Gastrocnemius medialis (tissue), 4 donors: ENCODE results near the gene SPTBN1. TPM values are rescaled to one million over a fixed set of nuclear protein-coding genes. Genes with fewer than 3 reads are reported as not detected.

Experiments
- ATAC-seq, 2 donors: fragments of 150-250 bp; one replicate each; pipeline ENCODE4 v1.9.1; 2016
- DNase-seq, 2 donors: peaks; one replicate each; pipeline ENCODE4 v3.0.0-alpha.2; 2019
- H3K27ac ChIP-seq, 4 donors: fragments of 200-600 bp; sonication (generic); 1 replicate in 1 of 4; 2 replicates in 3 of 4; pipeline ENCODE4 v1.5.1; 2016 to 2018; ENCODE audit warnings: mild to moderate bottlenecking in 2 of 4, moderate library complexity in 1 of 4
- H3K27me3 ChIP-seq, 3 donors: fragments of 200-600 bp; sonication (generic) in 2 of 3; 1 replicate in 1 of 3; 2 replicates in 2 of 3; pipeline versions ENCODE4 v1.5.1 to v1.6.0; 2016 to 2019; ENCODE audit warnings: mild to moderate bottlenecking in 1 of 3, moderate library complexity in 1 of 3
- H3K36me3 ChIP-seq, 2 donors: fragments of 200-600 bp; sonication (generic) in 1 of 2; one replicate each; pipeline ENCODE4 v1.5.1; 2017 to 2018
- H3K4me1 ChIP-seq, 2 donors: fragments of 200-600 bp; sonication (generic) in 1 of 2; one replicate each; pipeline ENCODE4 v1.5.1; 2016 to 2017; ENCODE audit warnings: mild to moderate bottlenecking in 2 of 2
- H3K4me3 ChIP-seq, 4 donors: fragments of 200-600 bp; sonication (generic) in 3 of 4; 1 replicate in 1 of 4; 2 replicates in 3 of 4; pipeline ENCODE4 v1.5.1; 2016 to 2019; ENCODE audit warnings: mild to moderate bottlenecking in 2 of 4
- H3K9me3 ChIP-seq, 3 donors: fragments of 200-600 bp; sonication (generic) in 2 of 3; 1 replicate in 1 of 3; 2 replicates in 2 of 3; pipeline ENCODE4 v1.5.1; 2016 to 2019
- POLR2A ChIP-seq, 2 donors: fragments of 450-650 bp; IDR thresholded peaks; one replicate each; pipeline ENCODE4 v1.6.1; 2017; ENCODE audit warnings: antibody characterized with exemption in 2 of 2, mild to moderate bottlenecking in 2 of 2, moderate library complexity in 2 of 2
- in situ Hi-C, 4 donors: fragments of 200-750 bp; cut with MboI; loops; one replicate each; pipeline versions ENCODE4 v1.15.0 to v1.8.0; 2017; ENCODE audit warnings: low sequenced_read_pairs in 4 of 4
- intact Hi-C: fragments of 100-400 bp; cut with DNase I; formaldehyde crosslinking; loops from one replicate; pipeline ENCODE4 v1.15.1; 2023; ENCODE audit warnings: low total_unique reads
- total RNA-seq, 4 donors: library from RNA; depleted of rRNA; stranded (reverse); fragments of >200 nt; gene quantifications; one replicate each; pipeline versions ENCODE4 v1.1.0 to v1.2.3, GENCODE V29; 2016
- TF ChIP-seq, protein P1 (sequence below), 5 experiments: fragments of 450-650 bp in 3 of 5; fragments of 200-600 bp in 2 of 5; sonication (generic) in 2 of 5; IDR thresholded peaks in 4 of 5; conservative IDR thresholded peaks in 1 of 5; 1 replicate in 4 of 5; 2 replicates in 1 of 5; pipeline ENCODE4 v1.5.1; 2016 to 2019; ENCODE audit warnings: antibody characterized with exemption in 5 of 5, mild to moderate bottlenecking in 3 of 5, moderate library complexity in 3 of 5

The SPTBN1 gene
- total RNA-seq, 4 donors from 2014 or later, result 107 to 191 (median 119) TPM

DNA sequence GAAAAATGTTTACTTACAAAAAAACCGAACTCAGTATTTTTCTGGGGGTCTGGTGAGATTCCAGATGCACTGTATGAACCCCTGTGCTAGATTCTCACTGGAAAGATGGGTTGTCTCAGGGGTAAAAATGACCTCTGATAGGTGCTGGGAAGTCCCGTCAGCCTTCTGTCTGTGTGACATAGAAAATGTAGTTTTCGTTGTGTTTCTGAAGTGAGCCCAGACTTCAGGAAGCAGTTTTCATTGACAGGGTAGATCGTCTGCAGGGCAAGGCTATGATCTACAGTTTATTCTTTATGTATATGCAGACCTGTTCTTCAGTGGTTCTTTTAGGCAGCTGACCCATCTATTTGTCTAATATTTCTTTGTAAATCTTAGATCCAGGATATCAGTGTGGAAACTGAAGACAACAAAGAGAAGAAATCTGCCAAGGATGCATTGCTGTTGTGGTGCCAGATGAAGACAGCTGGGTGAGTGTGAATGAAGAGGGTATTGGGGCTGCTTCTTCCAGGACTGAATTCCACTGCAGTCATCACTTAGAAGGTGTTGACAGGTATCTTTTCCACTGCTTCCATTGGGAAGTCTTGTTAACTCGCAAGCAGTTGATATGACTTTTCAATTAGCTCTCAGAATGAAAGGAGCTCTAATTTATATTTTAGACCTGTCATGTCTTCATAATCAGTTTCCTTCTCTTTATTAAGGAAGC, 159.9 kb downstream of the SPTBN1 start:
- H3K9me3 ChIP-seq, result no peaks in the 10 kb centered on the region
- no peak for TF ChIP-seq POLR2A (IDR thresholded peaks at IDR 0.05)
- TF ChIP-seq, protein P1, sequence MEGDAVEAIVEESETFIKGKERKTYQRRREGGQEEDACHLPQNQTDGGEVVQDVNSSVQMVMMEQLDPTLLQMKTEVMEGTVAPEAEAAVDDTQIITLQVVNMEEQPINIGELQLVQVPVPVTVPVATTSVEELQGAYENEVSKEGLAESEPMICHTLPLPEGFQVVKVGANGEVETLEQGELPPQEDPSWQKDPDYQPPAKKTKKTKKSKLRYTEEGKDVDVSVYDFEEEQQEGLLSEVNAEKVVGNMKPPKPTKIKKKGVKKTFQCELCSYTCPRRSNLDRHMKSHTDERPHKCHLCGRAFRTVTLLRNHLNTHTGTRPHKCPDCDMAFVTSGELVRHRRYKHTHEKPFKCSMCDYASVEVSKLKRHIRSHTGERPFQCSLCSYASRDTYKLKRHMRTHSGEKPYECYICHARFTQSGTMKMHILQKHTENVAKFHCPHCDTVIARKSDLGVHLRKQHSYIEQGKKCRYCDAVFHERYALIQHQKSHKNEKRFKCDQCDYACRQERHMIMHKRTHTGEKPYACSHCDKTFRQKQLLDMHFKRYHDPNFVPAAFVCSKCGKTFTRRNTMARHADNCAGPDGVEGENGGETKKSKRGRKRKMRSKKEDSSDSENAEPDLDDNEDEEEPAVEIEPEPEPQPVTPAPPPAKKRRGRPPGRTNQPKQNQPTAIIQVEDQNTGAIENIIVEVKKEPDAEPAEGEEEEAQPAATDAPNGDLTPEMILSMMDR (IDR thresholded peaks at IDR 0.05 in 4 of 5, conservative IDR thresholded peaks at IDR 0.05 in 1 of 5), result no peak

DNA sequence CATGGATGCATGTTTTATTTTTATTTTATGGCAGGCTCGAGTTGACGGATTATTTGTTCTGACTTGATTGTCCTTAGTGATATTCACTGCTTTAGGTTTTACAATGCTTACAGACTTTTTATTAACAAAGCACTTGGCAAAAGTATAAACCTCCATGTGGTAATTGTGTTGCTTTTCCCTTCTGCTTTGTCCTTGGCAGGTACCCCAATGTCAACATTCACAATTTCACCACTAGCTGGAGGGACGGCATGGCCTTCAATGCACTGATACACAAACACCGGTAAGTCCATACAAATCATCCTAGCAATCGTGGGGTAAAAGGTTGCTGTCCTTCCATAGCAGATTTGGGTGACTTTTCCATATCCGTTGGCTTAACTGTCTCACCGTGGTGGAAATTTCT, 161.3 kb downstream of the SPTBN1 start:
- Histone ChIP-seq H3K9me3 (no peaks in the 10 kb centered on the region), H3K27me3 (no peaks in the 10 kb centered on the region), H3K27ac (peak overlapping the region in 3 of 4 donors; percentile 60 to 66 (median 66)), H3K36me3 (peaks cover 0 to 41% of the 10 kb centered on the region in 2 donors), H3K4me1 (peaks cover 51 to 62% of the 10 kb centered on the region in 2 donors), H3K4me3 (no peak overlapping the region)
- ATAC-seq, result peak in 1 of 2 donors; percentile 37
- DNase-seq, result no peak
- in situ Hi-C loops, result no loop called here
- intact Hi-C loops, result no loop called here
- TF ChIP-seq, protein P1 (IDR thresholded peaks at IDR 0.05 in 4 of 5, conservative IDR thresholded peaks at IDR 0.05 in 1 of 5), result no peak
- no peak for TF ChIP-seq POLR2A (IDR thresholded peaks at IDR 0.05)

More for the DNA sequence above, 159.9 kb downstream of the SPTBN1 start:
- Histone ChIP-seq H3K4me3 (no peak overlapping the region), H3K27ac (peak overlapping the region in 2 of 4 donors; percentile 10 to 66), H3K27me3 (no peaks in the 10 kb centered on the region), H3K4me1 (peaks cover 63% of the 10 kb centered on the region in 2 donors), H3K36me3 (peaks cover 0 to 27% of the 10 kb centered on the region in 2 donors)
- intact Hi-C loops, result no loop called here
- DNase-seq (no peak), ATAC-seq (no peak)
- in situ Hi-C loops, result no loop called here

GRCh38 chr2:54618646-54619565, 162.8 kb downstream of the SPTBN1 start:
- H3K36me3 ChIP-seq, result peaks cover 0 to 56% of the 10 kb centered on the region in 2 donors
- TF ChIP-seq POLR2A (IDR thresholded peaks at IDR 0.05), result no peak
- TF ChIP-seq, protein P1 (IDR thresholded peaks at IDR 0.05 in 4 of 5, conservative IDR thresholded peaks at IDR 0.05 in 1 of 5), result no peak
- H3K9me3 ChIP-seq, result no peaks in the 10 kb centered on the region
- intact Hi-C loops, result no loop called here
- in situ Hi-C loops, result no loop called here
- ATAC-seq (peak; percentile 39 to 57), DNase-seq (no peak)
- no peaks in the 10 kb centered on the region for H3K27me3 ChIP-seq
- H3K4me3 ChIP-seq, result no peak overlapping the region
- peak overlapping the region; percentile 51 to 66 (median 63) for H3K27ac ChIP-seq
- peaks cover 37 to 47% of the 10 kb centered on the region in 2 donors for H3K4me1 ChIP-seq

DNA sequence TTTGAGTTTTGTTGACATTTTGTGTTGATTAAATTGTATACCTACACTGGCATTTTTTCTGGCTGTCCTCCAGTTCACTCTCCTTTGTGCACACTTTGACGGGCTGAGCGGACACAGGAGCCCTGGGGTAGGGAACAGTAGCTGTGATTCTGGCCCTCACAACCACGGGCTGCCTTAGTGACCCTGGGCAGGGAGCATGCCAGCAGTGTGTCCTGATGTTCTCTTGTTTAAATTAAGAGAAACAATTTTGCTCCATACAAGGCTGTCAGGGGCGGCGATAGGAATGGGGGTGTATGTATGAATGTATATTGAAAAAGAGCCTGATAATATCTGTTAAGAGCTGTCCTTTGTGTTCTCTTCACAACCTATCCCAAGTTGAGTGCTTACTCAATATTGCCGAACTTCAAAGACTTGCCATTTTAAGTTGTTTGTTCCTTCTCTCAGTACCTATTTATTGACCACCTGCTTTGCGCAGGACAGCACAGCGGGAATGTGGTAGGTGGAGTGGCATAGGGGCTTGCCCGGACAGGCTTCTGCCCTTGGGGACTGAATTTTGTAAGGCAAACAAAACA, 163.6 kb downstream of the SPTBN1 start:
- DNase-seq (no peak), ATAC-seq (no peak)
- H3K27me3 ChIP-seq, result no peaks in the 10 kb centered on the region
- intact Hi-C loops, result no loop called here
- in situ Hi-C loops, result no loop called here
- H3K4me1 ChIP-seq, result peaks cover 37 to 45% of the 10 kb centered on the region in 2 donors
- H3K9me3 ChIP-seq, result no peaks in the 10 kb centered on the region
- H3K27ac ChIP-seq, result peak overlapping the region; percentile 43 to 66 (median 63)
- no peak overlapping the region for H3K4me3 ChIP-seq
- peaks cover 0 to 60% of the 10 kb centered on the region in 2 donors for H3K36me3 ChIP-seq
- TF ChIP-seq POLR2A (IDR thresholded peaks at IDR 0.05), result no peak
- TF ChIP-seq, protein P1 (IDR thresholded peaks at IDR 0.05 in 4 of 5, conservative IDR thresholded peaks at IDR 0.05 in 1 of 5), result no peak
